ENCODE measurements around the gene MAN1C1. TPM values are rescaled to one million over a fixed set of nuclear protein-coding genes. Genes with fewer than 3 reads are reported as not detected.

MAN1C1 gene
- total and polyA plus RNA-seq, 8 donors: 2.1 to 9.2 (median 4.0) TPM

- H3K36me3 ChIP-seq: no peaks in the 10 kb centered on the region
- H3K4me3 ChIP-seq: no peak overlapping the region
- H3K9me3 ChIP-seq: no peaks in the 10 kb centered on the region
- H3K4me1 ChIP-seq: peaks cover 0 to 5% (median 0%) of the 10 kb centered on the region in 3 donors
- H3K27ac ChIP-seq: no peak overlapping the region
- H3K27me3 ChIP-seq: no peaks in the 10 kb centered on the region
- FAIRE-seq: no peak
- intact Hi-C loops (cut with DNase I): no loop called here
- TF ChIP-seq CTCF (IDR thresholded peaks at IDR 0.05): no peak
- ATAC-seq: no peak
- 89 to 94% methylated on average over 18 of the region's 18 CpGs for WGBS, 2 donors
- no peak for DNase-seq
Measured at GRCh38 chr1:25689686-25690381, 73.2 kb downstream of the MAN1C1 start.

- Histone ChIP-seq H3K4me3 (no peak overlapping the region), H3K27ac (no peak overlapping the region), H3K9me3 (no peaks in the 10 kb centered on the region), H3K36me3 (no peaks in the 10 kb centered on the region), H3K4me1 (peaks cover 0 to 7% (median 0%) of the 10 kb centered on the region in 3 donors), H3K27me3 (no peaks in the 10 kb centered on the region)
- TF ChIP-seq CTCF (IDR thresholded peaks at IDR 0.05): no peak
- no peak for ATAC-seq
- FAIRE-seq: no peak
- DNase-seq: no peak
- intact Hi-C loops (cut with DNase I): no loop called here
- 95 to 97% methylated on average over 13 of the region's 13 CpGs for WGBS, 2 donors
Measured at GRCh38 chr1:25690396-25690956, 73.9 kb downstream of the MAN1C1 start.

- H3K9me3 ChIP-seq: no peaks in the 10 kb centered on the region
- intact Hi-C loops (cut with DNase I): no loop called here
- no peaks in the 10 kb centered on the region for H3K36me3 ChIP-seq
- ATAC-seq (no peak), DNase-seq (no peak), FAIRE-seq (no peak)
- H3K27ac ChIP-seq: no peak overlapping the region
- TF ChIP-seq CTCF (IDR thresholded peaks at IDR 0.05): no peak
- peaks cover 0 to 9% (median 0%) of the 10 kb centered on the region in 3 donors for H3K4me1 ChIP-seq
- 96 to 98% methylated on average over 7 of the region's 7 CpGs for WGBS, 2 donors
- no peak overlapping the region for H3K4me3 ChIP-seq
- H3K27me3 ChIP-seq: no peaks in the 10 kb centered on the region
Measured at GRCh38 chr1:25691211-25691610, 74.6 kb downstream of the MAN1C1 start.

- H3K9me3 ChIP-seq: no peaks in the 10 kb centered on the region
- no peak overlapping the region for H3K27ac ChIP-seq
- ATAC-seq (peak in 1 of 4 donors; percentile 32), FAIRE-seq (no peak), DNase-seq (no peak)
- intact Hi-C loops (cut with DNase I): no loop called here
- WGBS, 2 donors: 63 to 67% methylated on average over 6 of the region's 6 CpGs
- peaks cover 0 to 9% (median 0%) of the 10 kb centered on the region in 3 donors for H3K4me1 ChIP-seq
- no peak overlapping the region for H3K4me3 ChIP-seq
- peak in 1 of 4 donors; percentile 23 for TF ChIP-seq CTCF (IDR thresholded peaks at IDR 0.05)
- H3K36me3 ChIP-seq: no peaks in the 10 kb centered on the region
- no peaks in the 10 kb centered on the region for H3K27me3 ChIP-seq
Measured at GRCh38 chr1:25692560-25692959, 76.0 kb downstream of the MAN1C1 start.

All from pancreas (tissue), 10 donors.